K562 (cell line): ENCODE results near the gene EFNA5. TPM values are rescaled to one million over a fixed set of nuclear protein-coding genes. Genes with fewer than 3 reads are reported as not detected.

ENCODE experiments used
- BRD9 ChIP-seq: fragments of 450-650 bp; IDR thresholded peaks from 2 replicates; pipeline ENCODE4 v1.6.1; 2018; ENCODE audit warnings: low read depth; ENCODE audit not compliant: partially characterized antibody
- CBX1 ChIP-seq: sonication (generic); IDR thresholded peaks from 2 replicates; pipeline ENCODE4 v1.6.1; 2016; ENCODE audit warnings: antibody characterized with exemption, low read depth, mild to moderate bottlenecking
- CBX2 ChIP-seq: fragments of 200-600 bp; sonication (generic); IDR thresholded peaks from one replicate; pipeline ENCODE4 v1.6.1; 2012; ENCODE audit warnings: mild to moderate bottlenecking, low read length, inconsistent platforms; ENCODE audit not compliant: insufficient read depth, poor library complexity, severe bottlenecking
- SNIP1 ChIP-seq: fragments of 450-650 bp; IDR thresholded peaks from 2 replicates; pipeline ENCODE4 v1.7.1; 2017; ENCODE audit warnings: low read depth, mild to moderate bottlenecking
- TAL1 ChIP-seq: fragments of 450-650 bp; IDR thresholded peaks from 2 replicates; pipeline ENCODE4 v1.6.1; 2016; ENCODE audit warnings: mild to moderate bottlenecking
- ZFP36 ChIP-seq: fragments of 150-350 bp; IDR thresholded peaks from 2 replicates; pipeline ENCODE4 v1.6.1; 2018; ENCODE audit warnings: low read length, low read depth; ENCODE audit not compliant: partially characterized antibody
- ZNF239 ChIP-seq: fragments of 250-450 bp; sonication (Bioruptor Pico); IDR thresholded peaks from 2 replicates; pipeline ENCODE4 v1.4.0; 2020; ENCODE audit warnings: mild to moderate bottlenecking
- ZNF280B ChIP-seq: fragments of 250-450 bp; sonication (Bioruptor Pico); IDR thresholded peaks from 2 replicates; pipeline ENCODE4 v1.5.1; 2021; ENCODE audit warnings: mild to moderate bottlenecking
- polyA plus RNA-seq, 8 experiments: library from polyadenylated mRNA; depleted of rRNA in 4 of 8; stranded (reverse) in 5 of 8; unstranded in 3 of 8; fragments of >200 nt; fragmentation: Nextera tagmentation in 2 of 8; fragmentation: Illumina TruSeq in 1 of 8; extraction: Ambion mirVana in 2 of 8; extraction: Trizol in 1 of 8; gene quantifications; 2 replicates each; pipeline versions ENCODE4 v1.2.1 to v1.2.3, GENCODE V29; 2011 to 2014; ENCODE audit warnings: inconsistent platforms in 1 of 8, missing spikeins in 1 of 8
- total RNA-seq, 7 experiments: library from RNA; depleted of rRNA in 6 of 7; stranded (reverse); fragments of >200 nt in 6 of 7; fragmentation: Illumina TruSeq in 2 of 7; extraction: Trizol in 2 of 7; gene quantifications; 2 replicates each; pipeline versions ENCODE4 v1.2.1 to v1.2.3, GENCODE V29; 2011 to 2021; ENCODE audit warnings: low replicate concordance in 1 of 7
- TF ChIP-seq, protein P1 (sequence below): sonication (generic); formaldehyde crosslinking; IDR thresholded peaks from 2 replicates; pipeline ENCODE4 v1.8.0; 2023; ENCODE audit warnings: mild to moderate bottlenecking, missing genetic modification reagents

Gene EFNA5
- total and polyA plus RNA-seq, 9 of the 15 experiments (the other 6 are each of a cell fraction or from before 2014, with no cell fraction given) = 0.20 TPM; not detected in 8

- TF ChIP-seq ZFP36 (no peak), ZNF280B (CRISPR knock-in tag) (no peak), SNIP1 (no peak), ZNF239 (CRISPR knock-in tag) (no peak), CBX1 (no peak), TAL1 (no peak), CBX2 (no peak), BRD9 (no peak)
- TF ChIP-seq, protein P1, sequence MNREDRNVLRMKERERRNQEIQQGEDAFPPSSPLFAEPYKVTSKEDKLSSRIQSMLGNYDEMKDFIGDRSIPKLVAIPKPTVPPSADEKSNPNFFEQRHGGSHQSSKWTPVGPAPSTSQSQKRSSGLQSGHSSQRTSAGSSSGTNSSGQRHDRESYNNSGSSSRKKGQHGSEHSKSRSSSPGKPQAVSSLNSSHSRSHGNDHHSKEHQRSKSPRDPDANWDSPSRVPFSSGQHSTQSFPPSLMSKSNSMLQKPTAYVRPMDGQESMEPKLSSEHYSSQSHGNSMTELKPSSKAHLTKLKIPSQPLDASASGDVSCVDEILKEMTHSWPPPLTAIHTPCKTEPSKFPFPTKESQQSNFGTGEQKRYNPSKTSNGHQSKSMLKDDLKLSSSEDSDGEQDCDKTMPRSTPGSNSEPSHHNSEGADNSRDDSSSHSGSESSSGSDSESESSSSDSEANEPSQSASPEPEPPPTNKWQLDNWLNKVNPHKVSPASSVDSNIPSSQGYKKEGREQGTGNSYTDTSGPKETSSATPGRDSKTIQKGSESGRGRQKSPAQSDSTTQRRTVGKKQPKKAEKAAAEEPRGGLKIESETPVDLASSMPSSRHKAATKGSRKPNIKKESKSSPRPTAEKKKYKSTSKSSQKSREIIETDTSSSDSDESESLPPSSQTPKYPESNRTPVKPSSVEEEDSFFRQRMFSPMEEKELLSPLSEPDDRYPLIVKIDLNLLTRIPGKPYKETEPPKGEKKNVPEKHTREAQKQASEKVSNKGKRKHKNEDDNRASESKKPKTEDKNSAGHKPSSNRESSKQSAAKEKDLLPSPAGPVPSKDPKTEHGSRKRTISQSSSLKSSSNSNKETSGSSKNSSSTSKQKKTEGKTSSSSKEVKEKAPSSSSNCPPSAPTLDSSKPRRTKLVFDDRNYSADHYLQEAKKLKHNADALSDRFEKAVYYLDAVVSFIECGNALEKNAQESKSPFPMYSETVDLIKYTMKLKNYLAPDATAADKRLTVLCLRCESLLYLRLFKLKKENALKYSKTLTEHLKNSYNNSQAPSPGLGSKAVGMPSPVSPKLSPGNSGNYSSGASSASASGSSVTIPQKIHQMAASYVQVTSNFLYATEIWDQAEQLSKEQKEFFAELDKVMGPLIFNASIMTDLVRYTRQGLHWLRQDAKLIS (CRISPR knock-in tag) = no peak
Observed at GRCh38 chr5:107572715-107573368, 97.9 kb downstream of the EFNA5 start (continued).
